ENCODE data around the gene KLHL5. TPM values are rescaled to one million over a fixed set of nuclear protein-coding genes. Genes with fewer than 3 reads are reported as not detected.

KLHL5 gene
- total RNA-seq, 1 donor from 2014 or later = 27.3 TPM

DNA sequence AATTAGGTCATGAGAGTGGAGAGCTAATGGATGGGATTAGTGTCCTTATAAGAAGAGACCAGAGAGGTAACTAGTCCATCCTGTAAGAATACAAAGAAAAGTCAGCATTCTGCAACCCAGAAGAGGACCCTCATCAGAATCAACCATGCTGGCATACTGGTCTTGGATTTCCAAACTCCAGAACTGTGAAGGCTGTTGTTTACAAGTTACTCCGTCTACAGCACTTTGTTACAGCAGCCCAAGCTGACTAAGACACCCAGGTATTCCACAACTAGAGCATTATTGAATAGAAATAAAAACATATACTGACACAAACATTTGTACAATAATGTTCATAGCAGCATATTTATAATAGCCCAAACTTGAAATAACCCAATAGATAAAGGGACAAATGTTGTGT is 39.0 kb upstream of the KLHL5 start:
- TF ChIP-seq, protein P1, sequence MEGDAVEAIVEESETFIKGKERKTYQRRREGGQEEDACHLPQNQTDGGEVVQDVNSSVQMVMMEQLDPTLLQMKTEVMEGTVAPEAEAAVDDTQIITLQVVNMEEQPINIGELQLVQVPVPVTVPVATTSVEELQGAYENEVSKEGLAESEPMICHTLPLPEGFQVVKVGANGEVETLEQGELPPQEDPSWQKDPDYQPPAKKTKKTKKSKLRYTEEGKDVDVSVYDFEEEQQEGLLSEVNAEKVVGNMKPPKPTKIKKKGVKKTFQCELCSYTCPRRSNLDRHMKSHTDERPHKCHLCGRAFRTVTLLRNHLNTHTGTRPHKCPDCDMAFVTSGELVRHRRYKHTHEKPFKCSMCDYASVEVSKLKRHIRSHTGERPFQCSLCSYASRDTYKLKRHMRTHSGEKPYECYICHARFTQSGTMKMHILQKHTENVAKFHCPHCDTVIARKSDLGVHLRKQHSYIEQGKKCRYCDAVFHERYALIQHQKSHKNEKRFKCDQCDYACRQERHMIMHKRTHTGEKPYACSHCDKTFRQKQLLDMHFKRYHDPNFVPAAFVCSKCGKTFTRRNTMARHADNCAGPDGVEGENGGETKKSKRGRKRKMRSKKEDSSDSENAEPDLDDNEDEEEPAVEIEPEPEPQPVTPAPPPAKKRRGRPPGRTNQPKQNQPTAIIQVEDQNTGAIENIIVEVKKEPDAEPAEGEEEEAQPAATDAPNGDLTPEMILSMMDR (conservative IDR thresholded peaks at IDR 0.05) = no peak
- H3K4me3 Mint-ChIP-seq = no peak overlapping the region
- H3K27me3 Mint-ChIP-seq = no peaks in the 10 kb centered on the region
- H3K4me1 Mint-ChIP-seq (ENCODE audit: unreplicated experiment) = no peaks in the 10 kb centered on the region
- H3K27ac Mint-ChIP-seq = no peak overlapping the region
- no peaks in the 10 kb centered on the region for H3K9me3 Mint-ChIP-seq
- H3K36me3 Mint-ChIP-seq = no peaks in the 10 kb centered on the region
- DNase-seq (ENCODE audit: extremely low spot score, unreplicated experiment) = no peak

DNA sequence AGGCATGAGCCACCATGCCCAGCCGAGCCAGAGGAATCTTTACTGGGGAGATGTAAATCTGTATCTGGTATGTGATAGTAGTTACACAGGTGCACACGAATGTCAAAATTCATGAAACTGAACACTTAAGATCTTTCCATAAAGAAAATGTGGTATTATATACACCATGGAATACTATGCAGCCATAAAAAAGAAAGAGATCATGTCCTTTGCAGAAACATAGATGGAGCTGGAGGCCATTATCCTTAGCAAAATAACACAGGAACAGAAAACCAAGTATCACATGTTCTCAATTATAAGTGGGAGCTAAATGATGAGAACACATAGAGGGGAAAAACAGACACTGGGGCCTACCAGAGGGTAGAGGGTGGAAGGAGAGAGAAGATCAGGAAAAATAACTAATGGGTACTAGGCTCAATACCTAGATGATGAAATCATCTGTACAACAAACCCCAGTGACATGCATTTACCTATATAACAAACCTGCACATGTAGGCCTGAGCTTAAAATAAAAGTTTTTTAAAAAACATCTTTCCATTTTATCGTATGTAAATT is 37.6 kb upstream of the KLHL5 start:
- H3K36me3 Mint-ChIP-seq = no peaks in the 10 kb centered on the region
- H3K9me3 Mint-ChIP-seq = no peaks in the 10 kb centered on the region
- TF ChIP-seq, protein P1 (conservative IDR thresholded peaks at IDR 0.05) = no peak
- no peak overlapping the region for H3K27ac Mint-ChIP-seq
- H3K4me1 Mint-ChIP-seq (ENCODE audit: unreplicated experiment) = no peaks in the 10 kb centered on the region
- no peaks in the 10 kb centered on the region for H3K27me3 Mint-ChIP-seq
- H3K4me3 Mint-ChIP-seq = no peak overlapping the region
- DNase-seq (ENCODE audit: extremely low spot score, unreplicated experiment) = no peak

DNA sequence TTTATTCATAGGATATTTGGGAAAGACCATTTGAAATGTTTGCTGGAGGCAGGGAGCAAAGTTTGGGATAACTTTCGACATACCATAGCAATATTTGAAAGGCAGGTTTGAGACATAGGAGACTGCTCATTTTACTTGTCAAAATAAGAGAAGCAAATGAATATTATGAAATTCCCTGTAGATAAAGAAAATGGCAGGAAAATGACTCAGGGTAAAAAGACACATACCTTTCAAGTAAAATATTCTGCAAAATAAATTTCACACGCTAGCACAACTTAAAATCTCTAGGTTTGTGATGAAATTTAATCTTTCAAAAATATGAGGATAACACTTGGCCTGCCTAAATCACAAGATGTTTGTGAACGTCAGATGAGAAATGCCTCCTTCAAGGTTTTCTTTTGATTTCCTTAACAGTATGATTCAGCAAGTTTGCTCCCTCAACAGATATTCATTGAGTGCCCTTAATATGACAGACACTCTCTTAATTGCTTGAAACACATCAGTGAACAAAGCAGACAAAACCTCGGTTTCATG is 36.4 kb upstream of the KLHL5 start:
- H3K36me3 Mint-ChIP-seq = no peaks in the 10 kb centered on the region
- no peak for DNase-seq (ENCODE audit: extremely low spot score, unreplicated experiment)
- H3K27me3 Mint-ChIP-seq = no peaks in the 10 kb centered on the region

DNA sequence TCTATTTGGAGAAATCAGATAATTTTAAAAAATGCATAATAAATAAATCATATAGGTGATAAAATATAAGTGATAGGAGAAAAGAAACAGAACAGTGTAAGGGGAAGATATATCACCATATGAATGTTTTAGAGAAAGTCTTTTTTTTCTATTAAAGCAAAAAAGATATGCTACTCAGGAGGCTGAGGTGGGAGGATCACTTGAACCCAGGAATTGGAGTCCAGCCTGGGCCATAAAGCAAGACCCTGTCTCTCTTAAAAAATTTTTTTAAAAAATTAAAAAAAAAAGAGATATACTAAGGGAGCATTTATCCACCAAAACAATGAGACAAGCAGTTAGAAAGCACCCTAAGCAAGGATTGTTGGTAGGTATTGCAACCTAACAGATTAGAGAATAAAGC is 35.9 kb upstream of the KLHL5 start:
- no peak for DNase-seq (ENCODE audit: extremely low spot score, unreplicated experiment)
- no peaks in the 10 kb centered on the region for H3K36me3 Mint-ChIP-seq
- H3K27ac Mint-ChIP-seq = no peak overlapping the region
- no peak overlapping the region for H3K4me3 Mint-ChIP-seq
- no peaks in the 10 kb centered on the region for H3K9me3 Mint-ChIP-seq
- TF ChIP-seq, protein P1 (conservative IDR thresholded peaks at IDR 0.05) = no peak
- no peaks in the 10 kb centered on the region for H3K4me1 Mint-ChIP-seq (ENCODE audit: unreplicated experiment)
- no peaks in the 10 kb centered on the region for H3K27me3 Mint-ChIP-seq

More for the DNA sequence above, 36.4 kb upstream of the KLHL5 start:
- Mint-ChIP-seq H3K27ac (no peak overlapping the region), H3K4me3 (no peak overlapping the region), H3K4me1 (ENCODE audit: unreplicated experiment) (no peaks in the 10 kb centered on the region), H3K9me3 (no peaks in the 10 kb centered on the region)
- TF ChIP-seq, protein P1 (conservative IDR thresholded peaks at IDR 0.05) = no peak

DNA sequence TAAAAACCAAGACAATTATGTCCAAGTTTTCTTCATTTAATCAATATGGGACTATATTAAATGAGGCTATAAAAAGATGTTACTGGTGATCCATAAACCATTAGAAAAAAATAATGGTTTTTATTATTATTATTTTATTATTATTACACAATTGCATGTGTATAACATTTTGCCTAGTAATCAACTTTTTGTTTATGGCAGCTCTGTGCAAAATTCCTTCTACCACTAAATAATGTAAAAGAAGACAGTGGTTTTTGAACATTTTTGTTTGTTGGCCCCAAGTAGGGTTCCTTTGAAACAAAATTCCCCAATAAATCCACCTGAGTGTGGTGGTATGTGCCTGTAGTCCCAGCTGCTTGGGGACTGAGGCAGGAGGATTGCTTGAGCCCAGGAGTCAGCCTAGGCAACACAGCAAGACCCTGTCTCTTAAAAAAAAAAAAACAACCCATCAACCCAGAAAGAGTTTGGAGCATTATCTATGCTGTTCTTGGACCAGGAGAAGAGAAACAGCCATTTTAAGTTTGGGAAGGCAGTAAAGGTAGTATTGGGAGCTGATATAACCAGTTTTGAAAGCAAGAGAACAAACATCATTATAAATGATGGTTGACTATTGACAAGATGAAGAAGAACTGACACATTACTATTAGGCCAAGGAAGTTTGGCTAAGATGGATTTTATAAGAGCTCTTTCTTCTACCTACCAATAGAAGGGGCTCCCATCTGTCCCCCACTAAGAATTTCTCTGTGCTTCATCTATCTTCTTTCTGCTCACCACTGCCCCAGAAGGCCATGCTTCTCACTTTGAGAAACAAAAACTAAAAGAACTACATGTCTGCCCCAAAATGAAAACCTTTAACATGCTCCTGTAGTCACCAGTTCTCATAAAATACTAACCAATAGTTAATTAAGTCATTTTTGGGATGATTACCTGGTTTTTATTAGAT is 32.0 kb upstream of the KLHL5 start:
- TF ChIP-seq, protein P1 (conservative IDR thresholded peaks at IDR 0.05) = no peak
- Mint-ChIP-seq H3K4me3 (no peak overlapping the region), H3K9me3 (no peaks in the 10 kb centered on the region), H3K27ac (no peak overlapping the region), H3K27me3 (no peaks in the 10 kb centered on the region), H3K4me1 (ENCODE audit: unreplicated experiment) (no peaks in the 10 kb centered on the region), H3K36me3 (no peaks in the 10 kb centered on the region)
- DNase-seq (ENCODE audit: extremely low spot score, unreplicated experiment) = no peak
